ENCODE results near the gene TMEM256. TPM values are rescaled to one million over a fixed set of nuclear protein-coding genes. Genes with fewer than 3 reads are reported as not detected.

TMEM256 gene
- total and polyA plus RNA-seq, 9 of the 15 experiments (the other 6 are each of a cell fraction or from before 2014, with no cell fraction given) = 43.4 to 177 (median 68.5) TPM

DNA sequence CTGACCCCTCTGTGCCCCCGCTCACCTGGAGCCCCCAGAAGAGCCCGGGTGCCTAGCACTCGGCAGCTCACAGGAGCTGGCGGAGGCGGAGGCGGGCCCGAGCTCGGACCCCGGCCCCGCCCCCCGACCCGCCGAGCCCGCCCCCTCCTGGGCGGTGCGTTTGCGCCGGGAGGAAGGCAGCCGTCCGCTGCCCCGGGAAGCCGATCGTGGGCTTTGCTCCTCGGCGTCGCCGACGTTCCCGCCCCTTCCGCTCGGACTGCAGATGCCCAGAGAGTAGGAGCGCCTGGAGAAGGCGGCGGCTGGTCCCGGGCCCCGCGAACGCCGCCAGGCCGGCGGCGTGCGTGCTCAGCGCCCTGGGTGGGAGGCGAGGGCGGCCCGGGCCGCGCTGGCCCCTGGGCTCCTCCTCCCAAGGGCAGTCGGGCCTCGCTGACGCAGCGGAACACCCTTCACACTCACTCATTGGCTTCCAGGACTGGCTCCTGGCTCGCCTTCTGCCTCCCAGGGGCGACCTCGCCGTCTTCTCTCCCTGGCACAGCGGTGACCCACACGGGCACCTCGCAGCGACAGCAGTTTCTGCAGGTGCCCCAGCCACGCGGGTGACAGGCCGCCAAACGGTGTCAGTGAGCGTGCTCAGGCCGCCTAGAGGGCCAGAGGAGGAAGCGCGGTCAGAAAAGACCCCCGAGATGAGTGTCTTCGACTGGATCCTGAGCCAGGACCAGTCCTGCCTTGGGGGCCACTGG, 9.3 kb downstream of the TMEM256 start, which contains the start of gene PLSCR3 (continued):
- TF ChIP-seq, protein P1, sequence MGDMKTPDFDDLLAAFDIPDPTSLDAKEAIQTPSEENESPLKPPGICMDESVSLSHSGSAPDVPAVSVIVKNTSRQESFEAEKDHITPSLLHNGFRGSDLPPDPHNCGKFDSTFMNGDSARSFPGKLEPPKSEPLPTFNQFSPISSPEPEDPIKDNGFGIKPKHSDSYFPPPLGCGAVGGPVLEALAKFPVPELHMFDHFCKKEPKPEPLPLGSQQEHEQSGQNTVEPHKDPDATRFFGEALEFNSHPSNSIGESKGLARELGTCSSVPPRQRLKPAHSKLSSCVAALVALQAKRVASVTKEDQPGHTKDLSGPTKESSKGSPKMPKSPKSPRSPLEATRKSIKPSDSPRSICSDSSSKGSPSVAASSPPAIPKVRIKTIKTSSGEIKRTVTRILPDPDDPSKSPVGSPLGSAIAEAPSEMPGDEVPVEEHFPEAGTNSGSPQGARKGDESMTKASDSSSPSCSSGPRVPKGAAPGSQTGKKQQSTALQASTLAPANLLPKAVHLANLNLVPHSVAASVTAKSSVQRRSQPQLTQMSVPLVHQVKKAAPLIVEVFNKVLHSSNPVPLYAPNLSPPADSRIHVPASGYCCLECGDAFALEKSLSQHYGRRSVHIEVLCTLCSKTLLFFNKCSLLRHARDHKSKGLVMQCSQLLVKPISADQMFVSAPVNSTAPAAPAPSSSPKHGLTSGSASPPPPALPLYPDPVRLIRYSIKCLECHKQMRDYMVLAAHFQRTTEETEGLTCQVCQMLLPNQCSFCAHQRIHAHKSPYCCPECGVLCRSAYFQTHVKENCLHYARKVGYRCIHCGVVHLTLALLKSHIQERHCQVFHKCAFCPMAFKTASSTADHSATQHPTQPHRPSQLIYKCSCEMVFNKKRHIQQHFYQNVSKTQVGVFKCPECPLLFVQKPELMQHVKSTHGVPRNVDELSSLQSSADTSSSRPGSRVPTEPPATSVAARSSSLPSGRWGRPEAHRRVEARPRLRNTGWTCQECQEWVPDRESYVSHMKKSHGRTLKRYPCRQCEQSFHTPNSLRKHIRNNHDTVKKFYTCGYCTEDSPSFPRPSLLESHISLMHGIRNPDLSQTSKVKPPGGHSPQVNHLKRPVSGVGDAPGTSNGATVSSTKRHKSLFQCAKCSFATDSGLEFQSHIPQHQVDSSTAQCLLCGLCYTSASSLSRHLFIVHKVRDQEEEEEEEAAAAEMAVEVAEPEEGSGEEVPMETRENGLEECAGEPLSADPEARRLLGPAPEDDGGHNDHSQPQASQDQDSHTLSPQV (IDR thresholded peaks at IDR 0.05) = peak; percentile 84
- peak; percentile 7; the same call in 1 of the 2 replicates for TF ChIP-seq NFE2 (IDR thresholded peaks at IDR 0.05; ENCODE audit: low read depth)
- TF ChIP-seq, protein P2, sequence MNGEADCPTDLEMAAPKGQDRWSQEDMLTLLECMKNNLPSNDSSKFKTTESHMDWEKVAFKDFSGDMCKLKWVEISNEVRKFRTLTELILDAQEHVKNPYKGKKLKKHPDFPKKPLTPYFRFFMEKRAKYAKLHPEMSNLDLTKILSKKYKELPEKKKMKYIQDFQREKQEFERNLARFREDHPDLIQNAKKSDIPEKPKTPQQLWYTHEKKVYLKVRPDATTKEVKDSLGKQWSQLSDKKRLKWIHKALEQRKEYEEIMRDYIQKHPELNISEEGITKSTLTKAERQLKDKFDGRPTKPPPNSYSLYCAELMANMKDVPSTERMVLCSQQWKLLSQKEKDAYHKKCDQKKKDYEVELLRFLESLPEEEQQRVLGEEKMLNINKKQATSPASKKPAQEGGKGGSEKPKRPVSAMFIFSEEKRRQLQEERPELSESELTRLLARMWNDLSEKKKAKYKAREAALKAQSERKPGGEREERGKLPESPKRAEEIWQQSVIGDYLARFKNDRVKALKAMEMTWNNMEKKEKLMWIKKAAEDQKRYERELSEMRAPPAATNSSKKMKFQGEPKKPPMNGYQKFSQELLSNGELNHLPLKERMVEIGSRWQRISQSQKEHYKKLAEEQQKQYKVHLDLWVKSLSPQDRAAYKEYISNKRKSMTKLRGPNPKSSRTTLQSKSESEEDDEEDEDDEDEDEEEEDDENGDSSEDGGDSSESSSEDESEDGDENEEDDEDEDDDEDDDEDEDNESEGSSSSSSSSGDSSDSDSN (IDR thresholded peaks at IDR 0.05; ENCODE audit: borderline replicate concordance in 1 of 2, low read depth in 2 of 2, low read length in 2 of 2) = peak in 1 of 2 experiments; percentile 57; a peak in 2 of 4 replicates
- TF ChIP-seq MAZ (CRISPR knock-in tag; conservative IDR thresholded peaks at IDR 0.05 in 1 of 2, IDR thresholded peaks at IDR 0.05 in 1 of 2) = peak; percentile 29 to 38; a peak in 1 of 4 replicates
- no peak for TF ChIP-seq RBM34 (IDR thresholded peaks at IDR 0.05; ENCODE audit: borderline replicate concordance, insufficient read depth, low read length)
- no peak for TF ChIP-seq NFIX (CRISPR knock-in tag; IDR thresholded peaks at IDR 0.05; ENCODE audit: low read depth)
- no peak for TF ChIP-seq EZH2 (IDR thresholded peaks at IDR 0.05; ENCODE audit: borderline replicate concordance, low read depth, low read length)
- no peak for TF ChIP-seq ZSCAN29 (IDR thresholded peaks at IDR 0.05)
- TF ChIP-seq POLR2A (conservative IDR thresholded peaks at IDR 0.05) = peak; percentile 66; the same call in 1 of the 2 replicates
- peak; percentile 51; the same call in 1 of the 2 replicates for TF ChIP-seq CTBP1 (IDR thresholded peaks at IDR 0.05; ENCODE audit: borderline replicate concordance)
- TF ChIP-seq, protein P3, sequence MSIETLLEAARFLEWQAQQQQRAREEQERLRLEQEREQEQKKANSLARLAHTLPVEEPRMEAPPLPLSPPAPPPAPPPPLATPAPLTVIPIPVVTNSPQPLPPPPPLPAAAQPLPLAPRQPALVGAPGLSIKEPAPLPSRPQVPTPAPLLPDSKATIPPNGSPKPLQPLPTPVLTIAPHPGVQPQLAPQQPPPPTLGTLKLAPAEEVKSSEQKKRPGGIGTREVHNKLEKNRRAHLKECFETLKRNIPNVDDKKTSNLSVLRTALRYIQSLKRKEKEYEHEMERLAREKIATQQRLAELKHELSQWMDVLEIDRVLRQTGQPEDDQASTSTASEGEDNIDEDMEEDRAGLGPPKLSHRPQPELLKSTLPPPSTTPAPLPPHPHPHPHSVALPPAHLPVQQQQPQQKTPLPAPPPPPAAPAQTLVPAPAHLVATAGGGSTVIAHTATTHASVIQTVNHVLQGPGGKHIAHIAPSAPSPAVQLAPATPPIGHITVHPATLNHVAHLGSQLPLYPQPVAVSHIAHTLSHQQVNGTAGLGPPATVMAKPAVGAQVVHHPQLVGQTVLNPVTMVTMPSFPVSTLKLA (conservative IDR thresholded peaks at IDR 0.05) = peak; percentile 34 to 55; a peak in 2 of 4 replicates
- peak; percentile 74 for TF ChIP-seq MTA3 (IDR thresholded peaks at IDR 0.05; ENCODE audit: borderline replicate concordance)
- TF ChIP-seq HLTF (IDR thresholded peaks at IDR 0.05) = 0 out of 2 replicates have a peak, but pooled peaks have one; percentile 1
- no peak for TF ChIP-seq ZNF24 (IDR thresholded peaks at IDR 0.05)
- no peak for TF ChIP-seq SRSF7 (optimal IDR thresholded peaks at IDR 0.05; ENCODE audit: low read depth, low read length)
- peak; percentile 44; the same call in 1 of the 2 replicates for TF ChIP-seq RB1 (IDR thresholded peaks at IDR 0.05; ENCODE audit: low read depth)
- TF ChIP-seq CXXC5 (CRISPR knock-in tag; IDR thresholded peaks at IDR 0.05) = peak; percentile 74
- TF ChIP-seq SETDB1 (IDR thresholded peaks at IDR 0.05; ENCODE audit: low read length) = no peak
